Nucleus accumbens (tissue), 56 donors: ENCODE data around the gene ASAP2.

ENCODE experiments used
- DNase-seq, 56 donors: peaks; one replicate each; lab custom pipeline; 2025; lab: John Stamatoyannopoulos, UW

ASAP2 gene

DNA sequence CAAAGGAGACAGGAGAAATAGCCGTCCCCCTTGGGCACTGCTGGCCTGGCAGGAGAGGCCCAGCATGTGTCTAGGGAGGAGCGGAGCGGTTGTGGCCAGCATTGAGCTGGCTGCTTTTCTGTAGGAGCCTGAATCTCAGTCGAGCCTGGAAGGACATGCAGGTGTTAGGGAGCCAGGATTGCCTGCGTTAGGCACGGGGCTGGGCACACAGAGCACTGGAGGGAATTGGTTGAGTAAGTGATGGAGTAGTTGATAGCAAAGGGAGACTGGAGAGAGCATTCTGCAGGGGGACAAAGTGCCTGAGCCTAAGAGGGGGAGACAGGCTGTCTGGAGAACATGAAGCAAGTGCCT lies 22.8 kb downstream of the ASAP2 start:
- DNase-seq, result no peak

- DNase-seq, result peak in 2 of 56 donors; percentile 30
Observed at GRCh38 chr2:9230051-9230802, 23.6 kb downstream of the ASAP2 start.

GRCh38 chr2:9230881-9231280 lies 24.3 kb downstream of the ASAP2 start:
- peak in 8 of 56 donors; percentile 15 to 52 (median 34) for DNase-seq

DNA sequence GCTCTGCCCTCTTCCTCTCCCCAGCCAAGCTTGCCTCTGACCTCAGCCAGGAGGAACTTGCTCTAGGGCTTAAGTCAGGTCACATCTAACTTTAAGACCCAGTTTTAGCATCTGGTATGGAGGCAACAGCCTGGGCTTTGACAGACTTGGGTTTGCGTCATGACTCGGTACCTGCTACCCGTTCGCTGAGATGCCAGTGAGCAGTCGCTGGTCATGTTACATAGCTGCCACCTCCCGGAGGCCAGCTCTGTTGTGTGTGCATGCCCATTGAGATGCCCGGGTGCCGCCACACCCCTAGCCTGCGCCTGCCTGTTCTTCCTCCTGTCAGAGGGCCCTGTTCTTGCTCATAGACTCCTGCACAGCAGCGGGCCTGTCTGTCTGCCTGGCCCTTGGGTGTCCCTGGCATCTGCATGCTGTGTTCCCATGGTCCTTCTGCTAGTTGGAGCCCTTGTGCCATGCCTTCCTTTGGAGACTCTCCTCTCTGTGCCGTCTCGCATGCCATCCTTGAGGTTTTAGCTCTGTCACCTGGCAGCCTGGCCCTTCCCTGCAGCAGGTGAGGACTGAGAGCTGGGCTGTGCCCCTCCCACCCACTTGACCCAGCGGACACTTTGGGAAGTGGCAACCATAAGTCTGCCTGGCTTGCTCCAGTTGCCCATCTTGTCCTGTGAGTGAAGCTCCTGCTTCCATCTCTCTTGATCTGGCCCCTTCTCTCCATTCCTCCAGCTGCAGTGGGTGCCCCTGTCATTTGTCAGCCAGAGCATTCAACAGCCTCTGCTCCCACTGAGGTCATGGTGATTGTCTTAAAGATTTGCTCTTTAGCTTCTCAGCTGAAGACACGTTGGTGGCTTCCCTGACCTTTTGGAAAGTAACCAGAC lies 24.9 kb downstream of the ASAP2 start:
- DNase-seq, result no peak

GRCh38 chr2:9232166-9232479 lies 25.5 kb downstream of the ASAP2 start:
- DNase-seq, result no peak

- no peak for DNase-seq
Observed at GRCh38 chr2:9232886-9233285, 26.3 kb downstream of the ASAP2 start.

DNA sequence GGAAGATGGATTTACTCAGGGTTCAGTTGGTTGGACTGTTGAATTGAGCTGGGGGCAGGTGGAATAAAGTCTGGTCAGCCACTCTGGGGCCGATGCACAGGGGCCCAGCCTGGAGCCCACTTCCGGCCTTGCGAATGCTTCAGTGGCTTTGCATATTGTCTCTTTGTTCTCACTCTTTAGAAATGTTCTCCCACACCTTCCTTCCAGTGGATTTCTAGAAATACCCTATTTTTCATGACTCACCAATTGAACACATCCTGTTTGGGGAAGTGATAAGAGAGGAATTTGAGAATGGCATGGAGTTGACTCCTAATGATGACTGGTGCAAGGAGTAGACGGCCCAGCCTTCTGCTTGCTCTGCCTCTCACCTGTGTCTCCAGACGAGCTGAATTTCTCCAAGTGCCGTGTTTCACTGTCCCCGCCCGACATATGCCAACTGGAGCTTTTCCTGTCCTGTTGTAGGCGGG lies 28.1 kb downstream of the ASAP2 start:
- DNase-seq, result no peak

DNA sequence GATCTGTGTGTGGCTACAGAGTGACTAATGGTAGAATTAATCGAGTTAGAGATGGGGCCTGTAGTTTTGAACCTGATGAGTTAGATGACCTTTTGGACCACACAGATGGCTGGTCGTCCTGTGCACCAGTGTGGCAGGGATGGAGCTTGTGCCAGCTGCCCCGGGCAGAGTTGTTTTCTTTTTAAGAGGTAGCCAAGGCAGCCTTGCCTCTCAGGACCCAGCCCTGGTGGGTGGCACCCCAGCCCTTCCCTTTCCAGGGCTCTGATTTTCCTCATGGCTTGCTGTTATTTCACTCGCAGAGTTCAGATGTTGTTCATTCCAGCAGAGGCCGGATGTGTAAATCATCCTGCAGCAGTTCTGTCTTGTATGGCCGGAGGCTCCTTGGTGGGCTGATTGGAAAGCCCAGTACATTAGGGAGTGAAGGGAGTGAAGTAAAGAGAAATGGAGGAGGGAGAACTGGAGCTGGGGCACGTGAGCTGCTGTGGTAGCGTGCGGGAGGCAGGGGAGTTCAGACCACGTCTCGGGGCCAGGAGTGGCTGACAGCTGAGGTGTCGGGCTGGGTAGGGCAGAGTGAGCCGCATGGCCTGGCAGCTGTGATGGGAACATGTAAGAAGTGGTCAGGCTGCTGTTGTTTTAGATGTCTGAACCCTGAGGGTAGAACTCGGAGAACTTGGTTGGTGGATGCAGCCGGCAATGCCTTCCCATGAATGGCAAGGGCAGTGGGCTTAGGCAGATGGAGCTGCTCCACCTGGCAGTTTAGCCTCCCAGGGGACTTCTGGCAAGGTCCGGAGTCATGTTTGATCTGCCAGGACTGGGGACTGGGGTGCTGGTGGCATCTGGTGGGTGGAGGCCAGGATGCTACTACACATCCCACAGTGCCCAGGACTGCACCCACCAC lies 28.8 kb downstream of the ASAP2 start:
- no peak for DNase-seq

DNA sequence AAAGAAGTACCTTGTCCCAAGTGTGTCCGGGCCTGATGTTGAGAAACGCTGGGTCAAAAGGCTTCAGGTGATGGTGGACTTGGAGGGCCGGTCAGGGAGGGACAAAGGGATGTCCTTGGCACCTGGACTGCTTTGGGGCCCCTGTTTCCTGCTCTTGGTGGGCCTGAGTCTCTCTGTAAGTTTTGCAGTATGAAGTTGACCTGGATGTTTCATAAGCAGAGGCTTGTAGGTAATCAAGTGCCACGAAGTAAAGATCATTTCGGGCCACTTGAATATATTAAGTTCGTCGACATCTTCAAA lies 29.4 kb downstream of the ASAP2 start:
- no peak for DNase-seq

- DNase-seq, result peak in 3 of 56 donors; percentile 26 to 44 (median 38)
Observed at GRCh38 chr2:9236867-9237266, 30.3 kb downstream of the ASAP2 start.

- DNase-seq, result no peak
Observed at GRCh38 chr2:9237831-9238230, 31.2 kb downstream of the ASAP2 start.

DNA sequence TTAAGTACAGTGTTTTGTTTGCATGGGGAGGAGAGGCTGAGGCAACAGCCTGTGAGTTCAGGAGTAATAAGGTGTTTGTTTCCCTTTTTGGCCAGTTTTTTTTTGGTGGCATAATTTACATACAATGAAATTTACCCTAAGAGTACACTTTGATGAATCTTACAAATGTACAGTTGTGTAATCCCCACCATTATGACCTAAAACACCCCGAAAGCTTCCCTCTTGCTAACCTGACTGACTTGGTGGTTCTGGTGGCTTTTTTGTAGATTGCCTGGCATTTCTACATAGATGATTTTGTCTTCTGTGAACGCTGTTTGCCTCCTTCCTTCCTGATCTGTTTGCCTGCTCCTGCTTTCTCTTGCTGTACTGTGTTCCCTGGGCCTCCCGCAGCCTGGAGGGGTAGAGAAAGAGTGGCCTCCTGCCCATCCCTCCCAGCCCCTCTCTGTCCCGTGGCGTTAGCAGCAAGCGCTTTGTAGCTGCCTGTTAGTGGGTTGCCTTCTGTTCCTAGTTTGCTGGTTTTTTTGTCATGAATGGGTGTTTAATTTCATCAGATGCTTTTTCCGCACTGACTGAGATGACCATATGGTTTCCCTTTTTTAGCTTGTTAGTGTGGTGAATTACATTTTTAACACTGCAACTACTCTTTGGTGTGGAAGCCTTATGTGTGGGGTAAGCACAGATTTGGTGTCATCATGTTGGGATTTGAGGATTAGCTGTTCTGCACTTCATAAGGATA lies 32.1 kb downstream of the ASAP2 start:
- peak in 1 of 56 donors; percentile 19 for DNase-seq

DNA sequence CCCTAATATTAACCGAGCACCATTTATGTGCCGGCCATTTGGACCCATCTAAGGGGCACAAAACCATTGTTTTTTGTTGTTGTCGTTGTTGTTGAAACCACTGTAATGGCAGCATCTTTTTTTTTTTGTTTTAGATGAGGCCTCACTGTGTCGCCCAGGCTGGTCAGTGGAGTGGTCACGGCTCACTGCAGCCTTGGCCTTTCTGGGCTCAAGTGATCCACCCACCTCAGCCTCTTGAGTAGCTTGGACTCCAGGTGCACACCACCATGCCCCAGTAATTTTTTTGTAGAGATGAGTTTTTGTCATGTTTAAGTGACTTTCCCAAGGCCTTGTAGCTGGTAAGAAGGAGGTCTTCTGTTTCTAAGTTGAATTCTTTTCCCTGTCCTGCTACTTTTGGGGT lies 33.0 kb downstream of the ASAP2 start:
- no peak for DNase-seq

- DNase-seq, result no peak
Observed at GRCh38 chr2:9240745-9241144, 34.1 kb downstream of the ASAP2 start.

DNA sequence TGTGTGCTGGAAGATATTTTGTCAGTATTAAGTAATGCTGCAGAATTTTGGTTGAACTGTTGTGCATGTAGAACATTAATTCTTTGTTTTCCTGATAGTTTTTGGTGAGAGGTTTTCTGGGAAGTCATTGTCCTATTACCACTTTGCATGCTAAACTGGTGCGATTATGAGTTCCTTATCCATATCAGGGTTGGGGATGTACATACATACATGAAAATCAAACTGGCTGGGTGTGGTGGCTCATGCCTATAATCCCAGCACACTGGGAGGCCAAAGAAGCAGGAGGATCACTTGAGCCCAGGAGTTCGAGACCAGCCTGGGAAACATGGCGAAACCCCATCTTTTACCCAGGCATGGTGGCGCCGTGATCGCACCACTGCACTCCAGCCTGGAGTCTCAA lies 34.6 kb downstream of the ASAP2 start:
- no peak for DNase-seq

GRCh38 chr2:9243357-9243756 lies 36.7 kb downstream of the ASAP2 start:
- DNase-seq, result no peak

DNA sequence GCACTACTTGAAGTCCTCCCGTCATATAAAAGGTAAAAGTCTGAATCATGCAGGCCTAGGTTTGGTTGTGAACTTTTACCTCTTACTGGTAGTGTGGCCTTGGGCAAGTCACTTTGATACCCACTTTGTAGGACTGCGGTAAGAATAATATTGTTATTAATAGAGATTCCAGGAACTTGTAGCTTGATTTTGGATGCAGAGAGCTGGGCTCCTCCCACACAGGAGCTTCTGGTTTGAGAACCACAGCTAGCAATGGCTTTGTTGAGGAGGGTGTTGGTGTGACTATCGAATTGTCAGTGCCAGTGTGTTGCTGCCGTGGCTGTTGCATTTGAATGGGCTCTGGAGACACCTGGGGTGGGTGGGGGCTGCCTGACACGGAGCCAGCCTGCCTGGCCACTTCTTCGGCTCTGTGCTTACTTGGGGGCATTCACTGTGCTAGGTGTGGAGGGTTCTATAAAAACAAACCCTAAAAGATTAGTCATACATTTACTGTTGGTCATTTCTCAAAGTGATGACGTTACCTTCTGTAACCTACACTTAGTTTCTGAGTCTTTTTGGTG lies 38.5 kb downstream of the ASAP2 start:
- no peak for DNase-seq

GRCh38 chr2:9247177-9247576 lies 40.6 kb downstream of the ASAP2 start:
- no peak for DNase-seq

DNA sequence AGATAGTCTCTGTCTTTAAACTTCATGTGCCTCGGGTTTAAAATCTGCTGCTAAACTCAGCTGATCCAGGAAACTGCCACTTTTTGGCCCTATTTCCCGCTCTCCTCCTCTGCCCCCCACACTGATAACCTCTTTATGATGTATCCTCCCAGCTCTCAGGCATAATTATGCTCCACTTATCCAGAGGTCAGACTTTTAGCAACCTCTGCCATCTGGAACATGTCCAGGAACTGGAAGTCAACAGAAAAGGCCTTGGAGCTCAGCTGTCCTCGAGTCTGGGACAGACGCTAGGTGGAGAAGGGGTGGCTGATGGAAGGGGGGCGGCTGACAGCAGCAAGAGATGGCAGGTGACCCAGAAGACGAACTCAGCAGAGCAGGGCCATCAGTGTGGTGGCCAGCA lies 41.2 kb downstream of the ASAP2 start:
- DNase-seq, result no peak

DNA sequence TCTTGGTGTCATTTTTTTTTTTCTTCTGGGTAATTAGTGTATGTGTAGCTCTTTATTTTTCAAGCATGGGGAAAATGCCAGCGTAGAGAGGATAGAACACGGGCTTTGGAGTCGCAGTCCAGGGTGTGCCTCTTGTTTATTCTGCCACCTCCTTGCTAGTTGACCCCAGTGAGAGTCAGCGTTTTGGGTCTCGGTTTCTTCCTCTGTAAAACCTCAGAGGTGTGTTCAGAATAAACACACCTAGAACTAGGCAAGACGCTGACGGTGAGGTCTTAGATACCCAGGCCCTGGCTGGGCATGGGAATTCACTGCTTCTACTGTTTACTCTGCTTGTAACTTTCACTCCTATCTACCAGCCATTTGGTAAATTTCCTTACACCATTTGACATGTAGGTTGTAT lies 41.8 kb downstream of the ASAP2 start:
- no peak for DNase-seq
